T-helper 1 cell treated with Interleukin-12 subunit alpha and Interleukin-12 subunit beta and Interleukin-4 antibody, amounts not matched to agents 30 ng/mL and 1 ng/mL, for 36 hours (primary cell): ENCODE measurements around the gene MLST8. TPM values are rescaled to one million over a fixed set of nuclear protein-coding genes. Genes with fewer than 3 reads are reported as not detected.

ENCODE experiments used
- intact Hi-C: fragments of 100-400 bp; cut with micrococcal nuclease; formaldehyde crosslinking; loops from one replicate; pipeline ENCODE4 v1.15.1; 2024
- total RNA-seq: library from RNA; stranded (reverse); gene quantifications from 2 replicates; pipeline ENCODE4 v1.2.3, GENCODE V29; 2022

Gene MLST8
- total RNA-seq, 1 donor from 2014 or later: 36.8 TPM

- intact Hi-C loops: loop anchor here (10.0 kb wide), 1 partner anchor 568 kb away; the partner anchor contains the start of gene ELOB
These were observed 1.7 kb downstream of the MLST8 start for GRCh38 chr16:2206780-2207433.

DNA sequence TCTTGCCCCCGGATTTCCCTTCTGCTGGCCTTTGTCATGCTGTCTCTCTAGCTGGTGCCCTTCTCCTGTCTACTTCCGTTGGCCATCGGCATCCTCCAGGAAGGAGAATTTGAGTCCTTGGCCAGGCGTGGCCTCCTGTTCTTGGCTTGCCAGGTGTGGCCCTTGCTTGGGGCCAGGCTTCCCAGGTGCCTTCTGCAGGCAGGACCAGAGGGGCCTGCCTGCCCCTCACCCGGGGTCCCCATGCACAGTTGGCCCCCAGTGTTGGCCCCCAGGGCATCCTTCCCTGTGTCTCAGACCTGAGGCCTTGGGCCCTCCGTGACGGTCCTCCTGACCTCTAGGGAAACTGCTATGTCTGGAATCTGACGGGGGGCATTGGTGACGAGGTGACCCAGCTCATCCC is 2.6 kb downstream of the MLST8 start:
- intact Hi-C loops: loop anchor here (10.0 kb wide), 1 partner anchor 567 kb away; the partner anchor contains the start of gene ELOB

DNA sequence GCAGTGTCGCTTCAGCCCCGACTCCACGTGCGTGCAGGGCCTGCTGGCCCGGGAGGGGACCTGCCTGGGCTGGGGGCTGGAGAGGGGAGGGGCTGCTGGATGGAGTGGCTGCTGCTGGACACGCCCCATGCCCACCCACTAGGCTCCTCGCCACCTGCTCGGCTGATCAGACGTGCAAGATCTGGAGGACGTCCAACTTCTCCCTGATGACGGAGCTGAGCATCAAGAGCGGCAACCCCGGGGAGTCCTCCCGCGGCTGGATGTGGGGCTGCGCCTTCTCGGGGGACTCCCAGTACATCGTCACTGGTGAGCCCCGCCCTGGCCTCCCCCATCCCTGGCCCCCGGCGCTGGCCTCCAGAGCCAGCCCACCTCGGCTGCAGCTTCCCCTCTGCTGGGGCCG is 3.1 kb downstream of the MLST8 start:
- intact Hi-C loops: loop anchor here (10.0 kb wide), 1 partner anchor 566 kb away; the partner anchor contains the start of gene ELOB

DNA sequence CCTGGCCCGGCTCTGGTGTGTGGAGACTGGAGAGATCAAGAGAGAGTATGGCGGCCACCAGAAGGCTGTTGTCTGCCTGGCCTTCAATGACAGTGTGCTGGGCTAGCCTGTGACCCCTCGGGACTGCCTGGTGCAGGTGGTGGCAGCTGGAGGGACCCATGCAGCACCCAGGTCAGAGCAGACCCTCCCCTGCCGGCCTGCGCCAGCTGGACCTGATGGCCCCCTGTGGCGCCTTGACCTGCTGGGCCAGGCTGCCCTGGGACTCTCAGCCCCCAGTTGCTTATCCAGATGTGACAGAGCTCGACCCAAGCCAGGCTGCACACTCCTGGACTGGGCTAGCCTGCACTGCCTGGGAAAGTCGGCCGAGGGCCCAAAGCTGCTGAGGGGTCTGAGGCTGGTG is 3.5 kb downstream of the MLST8 start:
- intact Hi-C loops: loop anchor here (10.0 kb wide), 1 partner anchor 566 kb away; the partner anchor contains the start of gene ELOB

DNA sequence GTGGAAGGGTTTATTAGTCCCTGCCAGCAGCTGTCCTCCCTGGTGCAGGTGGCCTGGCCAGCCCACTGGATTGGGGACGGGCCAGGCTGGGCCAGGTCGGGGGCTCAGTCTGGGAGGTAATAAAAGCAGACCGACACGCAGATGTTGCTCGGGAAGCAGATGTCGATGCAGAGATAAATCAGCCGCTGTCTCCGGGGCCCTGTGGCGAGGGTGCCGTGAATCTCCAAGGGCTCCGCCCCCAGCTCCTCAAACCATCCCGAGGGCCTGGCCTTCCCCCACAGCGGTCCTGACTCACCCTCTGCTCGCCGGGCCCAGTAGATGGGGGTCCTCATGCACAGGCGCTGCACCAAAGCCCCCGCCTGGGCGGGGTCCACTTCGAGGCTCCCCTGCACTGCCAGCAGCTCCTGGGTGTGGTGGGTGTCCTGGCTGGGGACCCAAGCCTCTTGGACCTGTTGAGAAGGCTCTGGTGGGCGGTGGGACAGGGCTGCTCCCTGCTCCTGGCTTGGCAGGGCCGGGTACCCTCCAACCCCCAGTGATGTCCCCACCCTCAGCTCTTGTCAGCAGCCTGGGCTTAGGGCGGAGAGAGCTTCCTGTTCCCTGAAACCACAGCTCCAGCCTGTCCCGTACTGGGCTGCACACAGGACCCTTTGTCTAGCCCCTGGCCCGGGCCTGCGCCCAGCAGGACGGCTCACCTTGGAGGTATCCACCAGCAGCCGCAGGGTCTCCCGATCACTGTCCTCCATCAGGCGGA is 4.2 kb downstream of the MLST8 start:
- intact Hi-C loops: loop anchor here (10.0 kb wide), 1 partner anchor 565 kb away; the partner anchor contains the start of gene ELOB

DNA sequence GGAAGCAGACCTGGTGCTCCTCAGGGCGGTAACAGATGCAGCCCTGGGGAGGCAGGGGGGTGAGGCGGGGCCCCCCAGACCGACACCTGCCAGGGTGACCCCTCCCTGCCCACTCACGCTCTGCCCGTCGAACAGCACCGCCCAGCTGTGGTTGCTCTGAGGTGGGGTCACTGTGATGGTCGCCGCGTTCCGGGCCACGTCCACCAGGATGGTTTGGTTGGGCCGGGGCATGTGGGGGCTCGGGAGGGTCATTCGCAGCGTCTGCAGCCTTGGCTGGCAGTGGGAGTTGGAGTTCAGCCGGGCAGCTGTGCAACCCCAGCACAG is 4.7 kb downstream of the MLST8 start:
- intact Hi-C loops: no loop called here

DNA sequence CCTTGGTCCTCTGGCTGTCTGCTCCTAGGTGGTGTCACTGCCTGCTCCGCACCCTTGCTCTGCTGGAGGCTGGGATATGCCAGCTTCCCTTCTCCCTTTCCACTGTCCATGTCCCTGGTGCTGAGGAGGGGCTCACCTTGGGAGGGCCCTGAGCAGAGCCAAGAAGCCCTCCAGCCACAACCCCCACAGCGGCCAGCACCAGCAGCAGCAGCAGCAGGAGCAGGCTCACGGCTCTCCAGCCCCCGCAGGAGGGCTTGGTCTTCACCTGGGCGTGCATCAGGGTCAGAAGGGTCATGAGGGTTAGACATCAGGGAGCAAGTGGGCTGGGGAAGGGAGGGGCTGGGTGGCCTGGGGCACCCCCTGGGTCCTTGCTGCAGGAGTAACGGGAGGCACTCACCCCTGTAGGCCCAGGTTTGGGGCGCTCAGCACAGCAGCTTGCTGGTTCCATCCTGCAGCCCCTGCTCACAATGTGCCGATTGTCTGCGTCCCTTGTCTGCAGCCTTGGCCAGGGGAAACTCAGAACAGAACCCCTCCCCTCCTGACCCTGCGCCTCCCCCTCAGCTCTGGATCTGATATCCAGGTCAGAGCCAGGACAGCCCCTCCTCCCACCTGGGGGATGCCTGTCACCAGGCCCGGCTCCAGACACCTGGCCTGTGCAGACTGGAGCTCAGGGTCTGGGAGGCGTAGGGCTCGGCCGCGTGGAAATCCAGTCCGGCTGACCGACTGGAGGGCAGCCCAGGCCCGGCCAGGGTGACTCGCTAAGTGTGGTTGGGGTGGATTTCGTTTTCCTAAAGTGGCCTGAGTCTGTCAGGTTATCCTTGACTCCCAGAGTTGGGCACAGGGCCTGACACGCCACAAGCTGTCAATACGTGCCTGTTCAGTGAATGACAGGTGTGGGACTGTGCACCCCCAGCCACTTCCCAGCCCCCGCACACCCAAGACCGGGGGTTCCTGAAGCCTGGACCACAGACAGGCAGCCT is 5.4 kb downstream of the MLST8 start, which contains the start of gene BRICD5:
Gene BRICD5 (minus strand): TSS at position 478 of the 980 bp plus-strand sequence. CDS start 30 bp downstream, at position 448.
- intact Hi-C loops: no loop called here

DNA sequence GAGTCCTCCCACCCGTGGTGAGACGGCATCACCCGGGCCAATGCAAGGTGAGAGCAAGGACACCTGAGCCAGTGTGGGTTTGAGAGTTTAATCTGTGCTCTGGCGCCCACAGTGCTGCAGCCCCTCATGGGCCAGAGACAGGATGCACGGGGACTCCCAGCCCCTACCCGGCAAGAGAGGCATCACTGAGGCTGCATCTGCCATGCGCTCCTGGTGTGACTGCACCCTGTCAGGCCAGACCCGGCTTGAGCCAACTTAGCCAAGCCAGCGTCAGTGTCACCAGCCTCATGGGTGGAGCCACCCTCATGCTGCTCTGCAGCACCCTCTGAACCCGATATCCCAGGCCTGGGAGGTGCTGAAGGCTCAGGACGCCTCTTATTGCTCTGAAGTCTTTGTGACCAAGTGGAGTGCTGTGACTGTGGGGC is 6.7 kb downstream of the MLST8 start:
- intact Hi-C loops: no loop called here

DNA sequence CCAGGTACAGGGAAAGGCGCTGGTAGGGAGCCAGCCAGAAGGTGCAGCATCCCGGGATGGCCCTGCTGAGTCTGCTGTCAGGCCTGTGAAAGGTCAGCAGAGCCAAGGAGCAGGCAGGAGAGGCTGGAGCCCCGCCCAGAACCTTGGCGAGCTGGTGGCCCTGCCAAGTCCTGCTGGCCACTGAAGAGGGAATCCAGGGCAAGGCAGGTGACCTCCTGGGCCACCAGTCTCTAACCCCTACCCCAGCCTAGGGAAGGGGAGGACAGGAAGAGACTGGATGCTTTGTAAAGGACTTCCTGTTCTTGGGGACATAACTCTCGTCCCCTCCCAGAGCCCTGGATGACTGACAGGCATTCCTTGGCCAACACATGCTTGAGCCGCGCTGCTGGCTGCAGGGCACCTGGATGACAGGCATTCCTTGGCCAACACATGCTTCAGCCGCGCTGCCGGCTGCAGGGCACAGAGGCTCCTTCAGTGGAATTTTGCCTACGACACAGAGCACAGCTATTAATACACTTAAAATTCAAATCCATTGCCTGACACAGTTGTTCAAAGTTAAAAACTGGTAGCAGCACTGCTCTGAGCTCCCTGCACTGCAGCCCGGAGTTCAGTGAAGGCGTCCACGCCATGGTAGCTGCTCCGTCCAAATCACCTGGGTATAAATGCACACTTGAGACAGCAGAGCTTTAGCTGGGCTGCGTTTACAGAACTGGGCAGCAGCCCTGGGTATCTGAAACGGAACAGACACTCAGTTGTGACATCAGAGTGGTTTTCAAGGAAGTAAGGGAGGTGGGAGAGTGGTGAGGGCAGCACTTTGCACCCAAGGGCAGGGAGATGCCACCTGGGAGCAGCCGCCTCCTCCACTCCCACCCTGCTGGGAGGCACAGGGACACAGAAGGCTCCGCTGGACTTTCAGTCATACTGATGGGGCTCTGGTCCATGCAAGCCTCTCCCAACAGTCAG is 7.4 kb downstream of the MLST8 start:
- intact Hi-C loops: no loop called here

GRCh38 chr16:2213817-2214718 is 8.8 kb downstream of the MLST8 start:
- intact Hi-C loops: loop anchor here (1.0 to 2.0 kb wide), 3 partner anchors 9 to 215 kb away; partner anchors contain the start of genes CCNF, MLST8 and RNPS1

- intact Hi-C loops: loop anchor here (1.0 to 2.0 kb wide), 3 partner anchors 9 to 214 kb away; partner anchors contain the start of genes CCNF, MLST8 and RNPS1
These were observed 9.4 kb downstream of the MLST8 start, which contains the start of gene PGP for GRCh38 chr16:2214719-2214968. Gene PGP, minus strand, starts transcription at chr16:2214840. Its CDS starts 63 bp downstream, at chr16:2214777.

GRCh38 chr16:2216330-2216729 is 11.1 kb downstream of the MLST8 start:
- intact Hi-C loops: no loop called here

- intact Hi-C loops: loop anchor here (1.0 to 5.0 kb wide), 11 partner anchors 8 to 553 kb away; partner anchors contain the start of genes ATP6V0C, CCNF, CEMP1 and ECI1
These were observed 18.1 kb downstream of the MLST8 start, which contains the start of gene E4F1 for GRCh38 chr16:2223221-2223941. Gene E4F1, plus strand, starts transcription at chr16:2223591. Its CDS starts 23 bp downstream, at chr16:2223614.

DNA sequence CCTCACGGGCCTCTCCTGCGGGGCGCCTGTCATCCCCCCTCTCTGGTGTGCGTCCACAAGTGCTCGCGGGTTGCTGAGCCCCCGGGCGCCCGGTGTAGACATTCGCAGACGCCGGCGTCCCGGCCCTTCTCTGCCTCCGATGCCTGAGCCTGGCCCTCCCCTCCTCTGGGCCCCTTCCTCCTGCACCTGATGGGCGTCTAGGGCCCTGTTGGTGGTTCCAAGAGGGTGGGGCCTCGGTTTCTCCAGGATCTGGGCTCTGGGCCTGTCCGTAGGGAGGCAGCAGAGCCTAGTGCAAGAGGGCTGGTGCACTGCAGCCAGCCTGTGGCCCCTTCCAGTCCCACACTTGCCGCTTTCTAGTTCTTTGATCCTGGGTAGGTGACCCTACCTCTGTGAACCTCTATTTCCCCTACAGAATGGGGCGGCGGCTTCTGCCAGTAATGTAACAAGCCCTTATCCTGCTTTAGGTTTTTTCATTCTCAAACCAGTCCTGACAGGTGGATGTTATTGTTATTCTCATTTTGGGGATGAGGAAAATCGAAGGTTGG is 18.8 kb downstream of the MLST8 start:
- intact Hi-C loops: loop anchor here (1.0 to 5.0 kb wide), 11 partner anchors 9 to 553 kb away; partner anchors contain the start of genes ATP6V0C, CCNF, CEMP1 and ECI1

DNA sequence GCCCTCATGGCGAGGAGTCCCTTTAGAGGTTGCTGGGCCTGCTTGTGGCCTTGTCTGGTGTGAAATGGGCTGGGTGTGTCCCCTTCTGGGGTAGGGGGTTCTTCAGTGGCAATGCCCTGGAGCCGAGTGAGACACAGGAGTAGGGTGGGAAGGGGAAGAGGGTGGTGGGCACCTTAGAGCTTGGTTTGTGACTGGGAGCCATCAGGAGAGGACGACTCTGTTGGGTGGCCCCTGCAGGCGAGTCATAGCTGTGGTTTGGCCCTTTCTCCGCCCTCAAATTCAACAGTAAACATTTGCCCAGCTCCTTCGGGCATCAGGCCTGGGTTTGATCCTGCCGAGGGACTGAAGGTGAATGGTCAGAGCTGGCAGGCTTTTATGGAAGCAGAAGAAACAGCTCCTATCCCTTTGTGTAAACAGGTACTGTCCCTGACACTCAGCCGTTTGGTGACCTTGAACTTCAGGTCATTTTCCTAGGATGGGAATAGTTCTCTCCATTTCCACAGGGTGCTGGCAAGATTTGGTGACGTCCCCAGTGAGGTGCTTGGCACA is 21.1 kb downstream of the MLST8 start:
- intact Hi-C loops: no loop called here

- intact Hi-C loops: no loop called here
These were observed 21.7 kb downstream of the MLST8 start for GRCh38 chr16:2226918-2227317.

DNA sequence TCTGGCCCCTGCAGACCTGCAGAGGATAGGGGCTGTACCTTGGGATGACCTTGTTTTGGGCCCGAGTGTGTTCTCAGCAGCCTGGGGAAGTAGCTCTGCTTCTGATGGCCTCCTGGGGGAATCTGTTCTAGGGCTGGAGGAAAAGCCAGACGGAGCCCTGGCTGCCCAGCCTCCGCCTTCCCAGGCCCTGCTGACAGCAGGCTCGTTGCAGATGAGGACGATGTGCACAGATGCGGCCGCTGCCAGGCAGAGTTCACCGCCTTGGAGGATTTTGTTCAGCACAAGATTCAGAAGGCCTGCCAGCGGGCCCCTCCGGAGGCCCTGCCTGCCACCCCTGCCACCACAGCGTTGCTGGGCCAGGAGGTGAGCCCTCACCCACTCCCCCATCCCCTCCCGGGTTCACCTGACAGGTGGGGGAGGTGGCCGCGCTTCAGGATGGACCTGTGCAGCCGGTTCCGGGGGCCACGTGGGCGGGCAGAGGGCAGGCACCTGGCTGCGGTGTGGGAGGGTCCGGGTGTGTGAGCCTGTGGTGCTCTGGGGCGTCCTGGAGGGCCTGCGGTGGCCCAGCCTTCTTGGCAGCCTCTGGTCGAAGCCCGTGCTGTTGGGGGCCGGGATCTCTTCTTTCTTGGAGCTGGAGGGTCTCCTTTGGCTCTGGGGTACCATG is 23.0 kb downstream of the MLST8 start:
- intact Hi-C loops: no loop called here
